B cell (primary cell): Measurements from ENCODE around the gene TOP1. TPM values are rescaled to one million over a fixed set of nuclear protein-coding genes. Genes with fewer than 3 reads are reported as not detected.
A peak's percentile ranks its signal among the peaks of the same experiment; 100 is the strongest.

Experiments used
- ATAC-seq: fragments of 200-7000 bp; cut with Tn5 transposase; one replicate; pipeline ENCODE4 v1.10.0; 2021; ENCODE audit warnings: low read depth, mild to moderate bottlenecking, moderate number of reproducible peaks, moderate library complexity
- CTCF ChIA-PET: fragments of 350-600 bp; sonication (Branson Sonifier 250); formaldehyde crosslinking; loops from one replicate; lab custom pipeline; 2021; ENCODE audit warnings: antibody characterized with exemption, inconsistent platforms; lab: Charles Lee
- POLR2A ChIA-PET: fragments of 350-600 bp; sonication (Branson Sonifier 250); formaldehyde crosslinking; loops from one replicate; lab custom pipeline; 2021; ENCODE audit warnings: antibody characterized with exemption; lab: Charles Lee
- DNase-seq: peaks from one replicate; pipeline ENCODE4 v3.0.0; 2013
- H2AFZ ChIP-seq: 2 replicates; pipeline ENCODE4 v1.6.1; 2012; ENCODE audit warnings: mild to moderate bottlenecking, low read depth, low read length; ENCODE audit not compliant: insufficient read depth, poor library complexity, severe bottlenecking
- H3K27ac ChIP-seq, 2 donors: 1 replicate in 1 of 2; 2 replicates in 1 of 2; pipeline ENCODE4 v1.5.1; 2012 to 2013; ENCODE audit warnings: low read length in 2 of 2, mild to moderate bottlenecking in 2 of 2, moderate library complexity in 1 of 2
- H3K27me3 ChIP-seq, 4 experiments: fragments of 200-600 bp in 1 of 4; sonication (generic) in 1 of 4; replicated peaks in 1 of 4; 1 replicate in 2 of 4; 2 replicates in 2 of 4; pipeline versions ENCODE4 v1.6.1 to v1.7.0; 2013 to 2016; ENCODE audit warnings: low read length in 3 of 4, mild to moderate bottlenecking in 2 of 4, mixed read lengths in 1 of 4, moderate library complexity in 1 of 4; ENCODE audit not compliant: insufficient read depth in 4 of 4, control insufficient read depth in 3 of 4; ENCODE audit errors: control extremely low read depth in 1 of 4
- H3K36me3 ChIP-seq, 2 experiments: replicated peaks in 1 of 2; 1 replicate in 1 of 2; 2 replicates in 1 of 2; pipeline versions ENCODE4 v1.6.1 to v1.7.1; 2013; ENCODE audit warnings: low read length in 1 of 2; ENCODE audit not compliant: insufficient read depth in 2 of 2, control insufficient read depth in 1 of 2; ENCODE audit errors: control extremely low read depth in 1 of 2, extremely low read depth in 1 of 2
- H3K4me1 ChIP-seq, 2 donors: fragments of 200-600 bp in 1 of 2; sonication (generic) in 1 of 2; 1 replicate in 1 of 2; 2 replicates in 1 of 2; pipeline versions ENCODE4 v1.5.1 to v1.6.1; 2013 to 2017; ENCODE audit warnings: low read length in 2 of 2; ENCODE audit not compliant: control insufficient read depth in 2 of 2, insufficient read depth in 2 of 2
- H3K4me2 ChIP-seq: replicated peaks from 2 replicates; pipeline ENCODE3; 2012; ENCODE audit warnings: mild to moderate bottlenecking, low read depth, low read length; ENCODE audit not compliant: poor library complexity, severe bottlenecking
- H3K4me3 ChIP-seq, 5 experiments: fragments of 200-600 bp in 1 of 5; sonication (generic) in 1 of 5; 1 replicate in 3 of 5; 2 replicates in 2 of 5; pipeline versions ENCODE4 v1.5.1 to v1.7.0; 2011 to 2016; ENCODE audit warnings: low read length in 4 of 5, mild to moderate bottlenecking in 4 of 5, low read depth in 2 of 5, control low read depth in 1 of 5, moderate library complexity in 1 of 5; ENCODE audit not compliant: insufficient read depth in 1 of 5; ENCODE audit errors: control extremely low read depth in 1 of 5, extremely low read depth in 1 of 5
- H3K79me2 ChIP-seq: fragments of 200-600 bp; sonication (generic); one replicate; pipeline ENCODE4 v1.6.0; 2016; ENCODE audit warnings: low read length; ENCODE audit not compliant: control insufficient read depth, insufficient read depth
- H3K9ac ChIP-seq: fragments of 200-600 bp; sonication (generic); 2 replicates; pipeline ENCODE4 v1.6.1; 2017; ENCODE audit warnings: mild to moderate bottlenecking, low read length, moderate library complexity
- H3K9me3 ChIP-seq, 3 donors: one replicate each; pipeline versions ENCODE4 v1.6.1 to v1.7.1; 2013; ENCODE audit warnings: low read length in 2 of 3; ENCODE audit not compliant: control insufficient read depth in 2 of 3, insufficient read depth in 1 of 3; ENCODE audit errors: control extremely low read depth in 1 of 3
- H4K20me1 ChIP-seq: 2 replicates; pipeline ENCODE4 v1.6.0; 2012; ENCODE audit warnings: mild to moderate bottlenecking, low read length; ENCODE audit not compliant: insufficient read depth, control insufficient read depth, poor library complexity, severe bottlenecking
- H3K27ac Mint-ChIP-seq: one replicate; pipeline ENCODE4 v1.8.0; 2021; ENCODE audit warnings: mixed read lengths
- H3K27me3 Mint-ChIP-seq: one replicate; pipeline ENCODE4 v1.8.0; 2021; ENCODE audit warnings: mixed read lengths
- H3K4me1 Mint-ChIP-seq: one replicate; pipeline ENCODE4 v1.8.0; 2021; ENCODE audit warnings: mixed read lengths
- H3K4me3 Mint-ChIP-seq: one replicate; pipeline ENCODE4 v1.8.0; 2021; ENCODE audit warnings: mixed read lengths
- H3K9me3 Mint-ChIP-seq: one replicate; pipeline ENCODE4 v1.8.0; 2022; ENCODE audit warnings: mixed read lengths; ENCODE audit not compliant: insufficient read depth
- EZH2 ChIP-seq: IDR thresholded peaks from 2 replicates; pipeline ENCODE4 v1.6.1; 2012; ENCODE audit warnings: borderline replicate concordance, low read depth, mild to moderate bottlenecking, moderate library complexity, low read length; ENCODE audit not compliant: insufficient read depth, poor library complexity, severe bottlenecking
- WGBS: methylation state at CpG from one replicate; pipeline ENCODE4 v1.1.5; 2013; ENCODE audit warnings: missing lambda C conversion rate; ENCODE audit not compliant: insufficient coverage; 5-methylcytosine and 5-hydroxymethylcytosine counted together
- intact Hi-C: fragments of 100-400 bp; cut with micrococcal nuclease; formaldehyde crosslinking; loops from one replicate; pipeline ENCODE4 v1.10.0; 2022
- polyA plus RNA-seq: library from polyadenylated mRNA; depleted of rRNA; stranded (reverse); fragments of >200 nt; gene quantifications from 2 replicates; pipeline ENCODE4 v1.2.3, GENCODE V29; 2012
- total RNA-seq, 2 donors: library from RNA; stranded (reverse); fragments of 120-200 nt in 1 of 2; gene quantifications; 1 replicate in 1 of 2; 2 replicates in 1 of 2; pipeline versions ENCODE4 v1.2.3 to v1.2.4, GENCODE V29; 2013 to 2022
- TF ChIP-seq, protein P1 (sequence below): fragments of 200-600 bp; IDR thresholded peaks from one replicate; pipeline ENCODE4 v1.8.0; 2022; ENCODE audit warnings: antibody characterized with exemption, mild to moderate bottlenecking

The TOP1 gene
- total and polyA plus RNA-seq, 2 donors (not counting 1 experiment from before 2014, with no cell fraction given) = 5.4 to 44.9 TPM

DNA sequence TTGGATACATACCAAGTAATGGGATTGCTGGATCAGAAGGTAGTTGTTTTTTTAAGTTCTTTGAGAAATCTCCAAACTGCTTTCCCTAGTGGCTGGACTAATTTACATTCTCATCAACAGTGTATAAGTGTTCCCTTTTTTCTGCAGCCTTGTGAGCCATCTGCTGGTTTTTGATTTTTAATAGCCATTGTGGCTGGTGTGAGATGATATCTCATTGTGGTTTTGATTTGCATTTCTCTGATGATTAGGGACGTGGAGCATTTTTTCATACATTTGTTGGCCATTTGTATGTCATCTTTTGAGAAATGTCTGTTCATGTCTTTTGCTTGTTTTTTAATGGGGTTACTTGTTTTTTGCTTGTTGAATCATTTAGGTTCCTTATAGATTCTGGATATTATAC lies 34.8 kb downstream of the TOP1 start:
- peaks cover 19 to 23% of the 10 kb centered on the region in 2 donors for H3K4me1 ChIP-seq
- no CpG with 5 or more reads among the region's 1 CpG for WGBS
- no peak overlapping the region for H3K27ac Mint-ChIP-seq
- ATAC-seq = peak; percentile 28
- ChIA-PET POLR2A (interaction anchor here (1.5 kb wide), 1 partner anchor 73 kb away, joined by 4 read pairs; no protein-coding TSS in a partner anchor), CTCF (interaction anchor here (1.7 to 7.7 kb wide), 4 partner anchors 29 to 97 kb away, joined by 4 to 112 read pairs (median 10); no protein-coding TSS in a partner anchor)
- DNase-seq = peak; percentile 34
- no peaks in the 10 kb centered on the region for H3K9me3 Mint-ChIP-seq
- peaks cover 0 to 25% of the 10 kb centered on the region in 2 experiments for H3K36me3 ChIP-seq
- H2AFZ ChIP-seq = no peak overlapping the region
- H3K79me2 ChIP-seq = peaks cover 83% of the 10 kb centered on the region
- H3K4me3 Mint-ChIP-seq = no peak overlapping the region
- no peaks in the 10 kb centered on the region for H3K9me3 ChIP-seq
- no peak overlapping the region for H3K9ac ChIP-seq
- intact Hi-C loops = loop anchor here (1.0 to 5.0 kb wide), 3 partner anchors 15 to 72 kb away; partner anchors contain the start of gene TOP1
- no peak overlapping the region for H3K27ac ChIP-seq
- H3K4me2 ChIP-seq = no peak overlapping the region
- H3K27me3 Mint-ChIP-seq = no peaks in the 10 kb centered on the region
- no peak for TF ChIP-seq EZH2
- TF ChIP-seq, protein P1, sequence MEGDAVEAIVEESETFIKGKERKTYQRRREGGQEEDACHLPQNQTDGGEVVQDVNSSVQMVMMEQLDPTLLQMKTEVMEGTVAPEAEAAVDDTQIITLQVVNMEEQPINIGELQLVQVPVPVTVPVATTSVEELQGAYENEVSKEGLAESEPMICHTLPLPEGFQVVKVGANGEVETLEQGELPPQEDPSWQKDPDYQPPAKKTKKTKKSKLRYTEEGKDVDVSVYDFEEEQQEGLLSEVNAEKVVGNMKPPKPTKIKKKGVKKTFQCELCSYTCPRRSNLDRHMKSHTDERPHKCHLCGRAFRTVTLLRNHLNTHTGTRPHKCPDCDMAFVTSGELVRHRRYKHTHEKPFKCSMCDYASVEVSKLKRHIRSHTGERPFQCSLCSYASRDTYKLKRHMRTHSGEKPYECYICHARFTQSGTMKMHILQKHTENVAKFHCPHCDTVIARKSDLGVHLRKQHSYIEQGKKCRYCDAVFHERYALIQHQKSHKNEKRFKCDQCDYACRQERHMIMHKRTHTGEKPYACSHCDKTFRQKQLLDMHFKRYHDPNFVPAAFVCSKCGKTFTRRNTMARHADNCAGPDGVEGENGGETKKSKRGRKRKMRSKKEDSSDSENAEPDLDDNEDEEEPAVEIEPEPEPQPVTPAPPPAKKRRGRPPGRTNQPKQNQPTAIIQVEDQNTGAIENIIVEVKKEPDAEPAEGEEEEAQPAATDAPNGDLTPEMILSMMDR = no peak
- H3K27me3 ChIP-seq = no peaks in the 10 kb centered on the region
- H3K4me3 ChIP-seq = no peak overlapping the region
- peaks cover 51% of the 10 kb centered on the region for H3K4me1 Mint-ChIP-seq
- peaks cover 53% of the 10 kb centered on the region for H4K20me1 ChIP-seq

DNA sequence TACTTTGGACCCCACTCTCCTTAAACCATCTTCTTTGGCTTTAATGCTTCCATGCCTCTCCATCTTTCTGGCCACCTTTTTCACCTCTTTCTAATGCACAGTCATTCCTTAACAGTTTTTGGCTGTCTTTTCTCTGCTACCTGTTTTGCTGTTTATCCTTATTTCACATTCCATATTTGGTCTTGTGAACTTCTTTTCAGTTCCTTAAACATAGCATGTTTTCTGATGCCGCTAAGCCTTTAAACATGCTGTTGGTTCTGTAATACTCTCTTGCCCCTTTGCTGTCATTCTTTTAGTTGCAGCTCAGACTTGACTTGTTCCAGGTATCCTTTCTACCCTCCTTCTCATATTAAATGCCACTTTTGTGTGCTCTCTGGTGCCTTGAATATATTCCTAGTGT lies 35.8 kb downstream of the TOP1 start:
- CTCF ChIA-PET = interaction anchor here (1.1 to 7.7 kb wide), 11 partner anchors 18 to 124 kb away, joined by 3 to 112 read pairs (median 5); no protein-coding TSS in a partner anchor
- peaks cover 55% of the 10 kb centered on the region for H4K20me1 ChIP-seq
- peak overlapping the region; percentile 37 for H3K4me2 ChIP-seq

More for the DNA sequence above, 35.8 kb downstream of the TOP1 start:
- no peaks in the 10 kb centered on the region for H3K9me3 Mint-ChIP-seq
- DNase-seq = peak; percentile 39
- intact Hi-C loops = loop anchor here (1.0 to 5.0 kb wide), 2 partner anchors 37 to 96 kb away; partner anchors contain the start of gene TOP1
- H3K27me3 Mint-ChIP-seq = no peaks in the 10 kb centered on the region
- H3K27ac Mint-ChIP-seq = peak overlapping the region; percentile 27
- Histone ChIP-seq H3K4me3 (no peak overlapping the region), H3K79me2 (peaks cover 87% of the 10 kb centered on the region), H3K27me3 (no peaks in the 10 kb centered on the region), H3K9ac (no peak overlapping the region), H2AFZ (no peak overlapping the region), H3K27ac (no peak overlapping the region), H3K9me3 (no peaks in the 10 kb centered on the region), H3K36me3 (peaks cover 0 to 29% of the 10 kb centered on the region in 2 experiments), H3K4me1 (peaks cover 19 to 23% of the 10 kb centered on the region in 2 donors)
- H3K4me1 Mint-ChIP-seq = peaks cover 46% of the 10 kb centered on the region
- WGBS = 13% methylated on average over 1 of the region's 1 CpG
- TF ChIP-seq, protein P1 = no peak
- TF ChIP-seq EZH2 = no peak
- H3K4me3 Mint-ChIP-seq = peak overlapping the region; percentile 24
- peak; percentile 57 for ATAC-seq
- POLR2A ChIA-PET = interaction anchor here (0.7 to 1.5 kb wide), 2 partner anchors 33 to 74 kb away, joined by 3 to 4 read pairs; no protein-coding TSS in a partner anchor
